ENCODE results near the gene AGA.

Gene AGA

DNA sequence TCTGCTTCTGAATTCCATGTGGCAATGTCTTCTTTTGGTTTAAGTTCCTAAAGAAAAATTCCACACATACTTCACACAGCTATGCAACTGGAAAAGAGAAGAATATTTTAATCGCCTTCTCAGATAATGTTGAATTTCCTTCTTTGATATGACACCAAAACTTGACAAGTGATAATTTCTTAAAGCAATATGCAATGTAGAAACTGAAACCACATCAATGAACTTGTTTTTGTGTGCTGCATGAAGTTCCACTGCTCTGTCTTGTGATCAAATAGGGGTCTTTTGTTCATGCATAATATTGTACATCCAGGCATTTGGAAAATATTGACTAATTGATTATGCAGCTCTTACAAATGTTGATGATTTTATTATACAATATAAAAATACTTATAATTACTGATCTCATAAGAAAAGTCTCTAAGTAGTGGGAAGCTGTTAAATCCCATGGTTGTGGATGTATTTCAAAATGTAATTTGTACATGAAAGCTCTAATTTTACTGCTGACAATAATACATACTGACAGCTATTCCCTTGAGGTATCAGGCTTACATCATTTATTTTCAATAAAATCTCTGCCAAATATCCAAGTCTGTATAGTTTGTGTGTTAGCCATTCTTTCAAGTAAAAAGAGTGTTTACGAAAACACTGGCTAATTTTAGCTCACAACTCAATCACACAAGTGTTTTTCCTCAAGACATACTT lies 56.5 kb downstream of the AGA start:
- peak; percentile 24 for DNase-seq (ENCODE audit: low spot score)

DNA sequence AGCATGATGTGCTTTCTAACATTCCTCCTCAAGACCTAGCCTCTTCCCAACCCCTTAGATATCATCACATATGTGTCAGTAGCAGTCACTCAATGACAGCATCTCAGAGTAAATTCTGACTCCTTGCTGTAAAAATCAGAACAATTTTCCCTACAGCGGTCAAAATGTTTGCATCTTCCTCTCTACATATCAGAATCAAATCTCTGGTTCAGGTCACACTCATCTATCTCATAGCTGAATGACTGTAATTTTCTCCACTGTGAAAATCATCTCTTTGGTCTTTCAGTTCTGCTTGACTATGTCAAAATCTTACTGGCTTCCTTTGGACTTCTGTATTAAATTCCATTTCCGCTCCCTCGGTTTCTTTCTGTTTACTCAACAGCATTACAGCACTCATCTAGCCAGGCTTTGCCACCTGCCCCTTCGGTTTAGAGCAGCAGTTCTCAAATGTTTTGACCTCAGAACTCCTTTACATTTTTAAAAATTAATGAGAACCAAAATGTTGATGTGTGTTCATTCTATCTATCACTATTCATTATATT lies 57.3 kb downstream of the AGA start:
- DNase-seq (ENCODE audit: low spot score): peak; percentile 29

- no peak for DNase-seq (ENCODE audit: low spot score)
These were observed 60.4 kb downstream of the AGA start for GRCh38 chr4:177381762-177382310.
